Liver (tissue), 9 donors: ENCODE measurements around the gene LILRA2. TPM values are rescaled to one million over a fixed set of nuclear protein-coding genes. Genes with fewer than 3 reads are reported as not detected.

ENCODE experiments used
- DNase-seq: peaks from one replicate; pipeline ENCODE4 v3.0.0-alpha.2; 2017; ENCODE audit warnings: low spot score
- H3K27ac ChIP-seq, 2 donors: one replicate each; pipeline ENCODE4 v1.7.0; 2013; ENCODE audit warnings: inconsistent platforms in 2 of 2, low read length in 2 of 2, control low read depth in 1 of 2, low read depth in 1 of 2, mild to moderate bottlenecking in 1 of 2
- H3K27me3 ChIP-seq, 4 donors: one replicate each; pipeline versions ENCODE4 v1.6.1 to v1.7.0; 2013; ENCODE audit warnings: low read length in 3 of 4, inconsistent platforms in 1 of 4, mild to moderate bottlenecking in 1 of 4, moderate library complexity in 1 of 4; ENCODE audit not compliant: control insufficient read depth in 4 of 4, insufficient read depth in 4 of 4
- H3K36me3 ChIP-seq, 4 donors: one replicate each; pipeline versions ENCODE4 v1.6.1 to v1.7.0; 2013; ENCODE audit warnings: low read length in 3 of 4, mild to moderate bottlenecking in 3 of 4, low read depth in 1 of 4, moderate library complexity in 1 of 4; ENCODE audit not compliant: control insufficient read depth in 4 of 4, insufficient read depth in 3 of 4
- H3K4me1 ChIP-seq, 4 donors: one replicate each; pipeline versions ENCODE4 v1.6.1 to v1.7.0; 2013; ENCODE audit warnings: low read length in 3 of 4, mild to moderate bottlenecking in 3 of 4, moderate library complexity in 1 of 4; ENCODE audit not compliant: control insufficient read depth in 4 of 4, insufficient read depth in 4 of 4
- H3K4me3 ChIP-seq, 3 donors: one replicate each; pipeline versions ENCODE4 v1.6.1 to v1.7.0; 2013; ENCODE audit warnings: low read length in 3 of 3, control low read depth in 1 of 3, low read depth in 1 of 3, mild to moderate bottlenecking in 1 of 3
- H3K9ac ChIP-seq, 2 donors: one replicate each; pipeline ENCODE4 v1.7.0; 2013; ENCODE audit warnings: low read length in 2 of 2, mild to moderate bottlenecking in 2 of 2, moderate library complexity in 2 of 2, control low read depth in 1 of 2, low read depth in 1 of 2
- H3K9me3 ChIP-seq, 4 donors: one replicate each; pipeline versions ENCODE4 v1.6.1 to v1.7.0; 2013; ENCODE audit warnings: low read length in 3 of 4; ENCODE audit not compliant: control insufficient read depth in 4 of 4
- FOXA1 ChIP-seq: IDR thresholded peaks from 2 replicates; pipeline ENCODE4 v1.6.1; 2016; ENCODE audit warnings: antibody characterized with exemption
- FOXA2 ChIP-seq: IDR thresholded peaks from 2 replicates; pipeline ENCODE4 v1.6.1; 2016; ENCODE audit warnings: antibody characterized with exemption
- HNF4A ChIP-seq, 2 donors: conservative IDR thresholded peaks; 2 replicates each; pipeline ENCODE4 v1.6.1; 2016; ENCODE audit warnings: antibody characterized with exemption in 2 of 2, mild to moderate bottlenecking in 2 of 2
- HNF4G ChIP-seq: IDR thresholded peaks from 2 replicates; pipeline ENCODE4 v1.6.1; 2016; ENCODE audit warnings: antibody characterized with exemption
- JUND ChIP-seq, 2 donors: IDR thresholded peaks; 2 replicates each; pipeline ENCODE4 v1.6.1; 2016; ENCODE audit warnings: antibody characterized with exemption in 2 of 2
- RAD21 ChIP-seq, 2 donors: IDR thresholded peaks; 2 replicates each; pipeline ENCODE4 v1.6.1; 2016; ENCODE audit warnings: antibody characterized with exemption in 2 of 2, mild to moderate bottlenecking in 2 of 2
- RXRA ChIP-seq, 2 donors: IDR thresholded peaks; 2 replicates each; pipeline ENCODE4 v1.6.1; 2017 to 2018; ENCODE audit warnings: antibody characterized with exemption in 2 of 2, mild to moderate bottlenecking in 1 of 2
- SP1 ChIP-seq: IDR thresholded peaks from 2 replicates; pipeline ENCODE4 v1.6.1; 2018; ENCODE audit warnings: antibody characterized with exemption, mild to moderate bottlenecking
- YY1 ChIP-seq: IDR thresholded peaks from 2 replicates; pipeline ENCODE4 v1.6.1; 2016; ENCODE audit warnings: antibody characterized with exemption, mild to moderate bottlenecking
- WGBS: extraction: QIAGEN DNeasy Blood & Tissue Kit; methylation state at CpG from one replicate; pipeline ENCODE4 v1.1.7; 2013; 5-methylcytosine and 5-hydroxymethylcytosine counted together
- polyA plus RNA-seq, 2 donors: library from polyadenylated mRNA; stranded (reverse) in 1 of 2; unstranded in 1 of 2; fragments of 200-250 nt in 1 of 2; fragments of >200 nt in 1 of 2; fragmentation: Nextera tagmentation in 1 of 2; extraction: Ambion mirVana in 1 of 2; gene quantifications; one replicate each; pipeline versions ENCODE4 v1.2.1 to v1.2.3, GENCODE V29; 2013 to 2015
- total RNA-seq, 2 donors: library from RNA; depleted of rRNA; stranded (reverse); fragments of >200 nt; gene quantifications; one replicate each; pipeline ENCODE4 v1.2.3, GENCODE V29; 2014
- TF ChIP-seq, protein P1 (sequence below): IDR thresholded peaks from 2 replicates; pipeline ENCODE4 v1.6.1; 2016; ENCODE audit warnings: antibody characterized with exemption
- TF ChIP-seq, protein P2 (sequence below): fragments of 150-350 bp; IDR thresholded peaks from 2 replicates; pipeline ENCODE4 v1.5.1; 2017; ENCODE audit warnings: improper control_type of control experiment, low read depth, low read length; ENCODE audit not compliant: missing input control
- TF ChIP-seq, protein P3 (sequence below): IDR thresholded peaks from 2 replicates; pipeline ENCODE4 v1.6.1; 2016; ENCODE audit warnings: antibody characterized with exemption
- TF ChIP-seq, protein P4 (sequence below): IDR thresholded peaks from 2 replicates; pipeline ENCODE4 v1.6.1; 2016; ENCODE audit warnings: antibody characterized with exemption, mild to moderate bottlenecking
- TF ChIP-seq, protein P5 (sequence below): IDR thresholded peaks from 2 replicates; pipeline ENCODE4 v1.6.1; 2016; ENCODE audit warnings: antibody characterized with exemption
- donor health status: healthy.
- donor health status: healthy.
- donor health status: healthy.
- donor health status: healthy.
- donor health status: healthy.

LILRA2 gene
- total and polyA plus RNA-seq, 4 donors = 1.3 to 8.2 (median 4.1) TPM

DNA sequence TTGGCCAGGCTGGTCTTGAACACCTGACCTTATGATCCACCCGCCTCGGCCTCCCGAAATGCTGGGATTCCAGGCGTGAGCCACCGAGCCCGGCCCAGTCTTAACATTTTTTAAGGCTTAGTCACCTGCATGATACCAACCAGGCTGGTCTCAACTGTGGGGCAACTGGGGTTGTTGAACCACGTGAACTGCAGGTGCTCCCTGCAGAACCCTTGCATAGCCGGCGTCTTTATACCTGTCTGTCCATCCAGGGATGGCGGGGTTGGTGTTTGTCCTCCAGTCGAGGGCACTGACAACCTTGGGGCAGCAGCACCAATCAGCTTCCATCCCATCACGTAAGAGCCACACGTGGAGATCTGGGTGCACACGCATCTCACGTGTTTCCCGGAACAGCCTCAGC, 24.8 kb upstream of the LILRA2 start (continued):
- TF ChIP-seq, protein P1, sequence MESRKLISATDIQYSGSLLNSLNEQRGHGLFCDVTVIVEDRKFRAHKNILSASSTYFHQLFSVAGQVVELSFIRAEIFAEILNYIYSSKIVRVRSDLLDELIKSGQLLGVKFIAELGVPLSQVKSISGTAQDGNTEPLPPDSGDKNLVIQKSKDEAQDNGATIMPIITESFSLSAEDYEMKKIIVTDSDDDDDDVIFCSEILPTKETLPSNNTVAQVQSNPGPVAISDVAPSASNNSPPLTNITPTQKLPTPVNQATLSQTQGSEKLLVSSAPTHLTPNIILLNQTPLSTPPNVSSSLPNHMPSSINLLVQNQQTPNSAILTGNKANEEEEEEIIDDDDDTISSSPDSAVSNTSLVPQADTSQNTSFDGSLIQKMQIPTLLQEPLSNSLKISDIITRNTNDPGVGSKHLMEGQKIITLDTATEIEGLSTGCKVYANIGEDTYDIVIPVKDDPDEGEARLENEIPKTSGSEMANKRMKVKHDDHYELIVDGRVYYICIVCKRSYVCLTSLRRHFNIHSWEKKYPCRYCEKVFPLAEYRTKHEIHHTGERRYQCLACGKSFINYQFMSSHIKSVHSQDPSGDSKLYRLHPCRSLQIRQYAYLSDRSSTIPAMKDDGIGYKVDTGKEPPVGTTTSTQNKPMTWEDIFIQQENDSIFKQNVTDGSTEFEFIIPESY = no peak
- TF ChIP-seq JUND (IDR thresholded peaks at IDR 0.05) = no peak
- TF ChIP-seq FOXA1 = no peak
- TF ChIP-seq, protein P2, sequence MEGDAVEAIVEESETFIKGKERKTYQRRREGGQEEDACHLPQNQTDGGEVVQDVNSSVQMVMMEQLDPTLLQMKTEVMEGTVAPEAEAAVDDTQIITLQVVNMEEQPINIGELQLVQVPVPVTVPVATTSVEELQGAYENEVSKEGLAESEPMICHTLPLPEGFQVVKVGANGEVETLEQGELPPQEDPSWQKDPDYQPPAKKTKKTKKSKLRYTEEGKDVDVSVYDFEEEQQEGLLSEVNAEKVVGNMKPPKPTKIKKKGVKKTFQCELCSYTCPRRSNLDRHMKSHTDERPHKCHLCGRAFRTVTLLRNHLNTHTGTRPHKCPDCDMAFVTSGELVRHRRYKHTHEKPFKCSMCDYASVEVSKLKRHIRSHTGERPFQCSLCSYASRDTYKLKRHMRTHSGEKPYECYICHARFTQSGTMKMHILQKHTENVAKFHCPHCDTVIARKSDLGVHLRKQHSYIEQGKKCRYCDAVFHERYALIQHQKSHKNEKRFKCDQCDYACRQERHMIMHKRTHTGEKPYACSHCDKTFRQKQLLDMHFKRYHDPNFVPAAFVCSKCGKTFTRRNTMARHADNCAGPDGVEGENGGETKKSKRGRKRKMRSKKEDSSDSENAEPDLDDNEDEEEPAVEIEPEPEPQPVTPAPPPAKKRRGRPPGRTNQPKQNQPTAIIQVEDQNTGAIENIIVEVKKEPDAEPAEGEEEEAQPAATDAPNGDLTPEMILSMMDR = no peak
- no peak for TF ChIP-seq RAD21 (IDR thresholded peaks at IDR 0.05)
- no peak for TF ChIP-seq YY1

DNA sequence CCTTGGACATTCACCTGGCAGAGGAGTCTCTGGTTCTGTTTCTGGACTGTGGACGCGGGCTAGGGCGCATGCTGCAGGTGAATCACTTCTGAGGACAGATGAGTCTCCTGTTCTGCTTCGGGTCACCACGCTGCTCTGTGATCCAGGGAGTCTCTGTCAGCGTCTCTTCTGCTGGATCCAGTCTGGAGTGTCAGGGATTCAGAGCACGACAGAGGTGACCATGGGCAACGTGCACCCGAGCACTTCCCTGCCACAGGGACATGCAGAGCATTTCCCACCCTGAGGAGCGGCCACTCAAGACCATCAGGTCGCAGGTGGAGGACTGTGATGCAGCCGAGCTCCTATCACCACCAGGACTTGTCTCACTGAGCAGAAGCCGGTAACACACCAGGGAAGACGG, 24.4 kb upstream of the LILRA2 start:
- TF ChIP-seq FOXA1 (no peak), HNF4G (no peak), RXRA (IDR thresholded peaks at IDR 0.05) (no peak), FOXA2 (no peak), RAD21 (IDR thresholded peaks at IDR 0.05) (no peak), SP1 (no peak), HNF4A (conservative IDR thresholded peaks at IDR 0.05) (no peak), JUND (IDR thresholded peaks at IDR 0.05) (no peak)
- TF ChIP-seq, protein P3, sequence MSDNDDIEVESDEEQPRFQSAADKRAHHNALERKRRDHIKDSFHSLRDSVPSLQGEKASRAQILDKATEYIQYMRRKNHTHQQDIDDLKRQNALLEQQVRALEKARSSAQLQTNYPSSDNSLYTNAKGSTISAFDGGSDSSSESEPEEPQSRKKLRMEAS = no peak
- TF ChIP-seq, protein P1 = no peak
- TF ChIP-seq, protein P2 = no peak
- TF ChIP-seq, protein P4, sequence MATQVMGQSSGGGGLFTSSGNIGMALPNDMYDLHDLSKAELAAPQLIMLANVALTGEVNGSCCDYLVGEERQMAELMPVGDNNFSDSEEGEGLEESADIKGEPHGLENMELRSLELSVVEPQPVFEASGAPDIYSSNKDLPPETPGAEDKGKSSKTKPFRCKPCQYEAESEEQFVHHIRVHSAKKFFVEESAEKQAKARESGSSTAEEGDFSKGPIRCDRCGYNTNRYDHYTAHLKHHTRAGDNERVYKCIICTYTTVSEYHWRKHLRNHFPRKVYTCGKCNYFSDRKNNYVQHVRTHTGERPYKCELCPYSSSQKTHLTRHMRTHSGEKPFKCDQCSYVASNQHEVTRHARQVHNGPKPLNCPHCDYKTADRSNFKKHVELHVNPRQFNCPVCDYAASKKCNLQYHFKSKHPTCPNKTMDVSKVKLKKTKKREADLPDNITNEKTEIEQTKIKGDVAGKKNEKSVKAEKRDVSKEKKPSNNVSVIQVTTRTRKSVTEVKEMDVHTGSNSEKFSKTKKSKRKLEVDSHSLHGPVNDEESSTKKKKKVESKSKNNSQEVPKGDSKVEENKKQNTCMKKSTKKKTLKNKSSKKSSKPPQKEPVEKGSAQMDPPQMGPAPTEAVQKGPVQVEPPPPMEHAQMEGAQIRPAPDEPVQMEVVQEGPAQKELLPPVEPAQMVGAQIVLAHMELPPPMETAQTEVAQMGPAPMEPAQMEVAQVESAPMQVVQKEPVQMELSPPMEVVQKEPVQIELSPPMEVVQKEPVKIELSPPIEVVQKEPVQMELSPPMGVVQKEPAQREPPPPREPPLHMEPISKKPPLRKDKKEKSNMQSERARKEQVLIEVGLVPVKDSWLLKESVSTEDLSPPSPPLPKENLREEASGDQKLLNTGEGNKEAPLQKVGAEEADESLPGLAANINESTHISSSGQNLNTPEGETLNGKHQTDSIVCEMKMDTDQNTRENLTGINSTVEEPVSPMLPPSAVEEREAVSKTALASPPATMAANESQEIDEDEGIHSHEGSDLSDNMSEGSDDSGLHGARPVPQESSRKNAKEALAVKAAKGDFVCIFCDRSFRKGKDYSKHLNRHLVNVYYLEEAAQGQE = no peak
- TF ChIP-seq, protein P5, sequence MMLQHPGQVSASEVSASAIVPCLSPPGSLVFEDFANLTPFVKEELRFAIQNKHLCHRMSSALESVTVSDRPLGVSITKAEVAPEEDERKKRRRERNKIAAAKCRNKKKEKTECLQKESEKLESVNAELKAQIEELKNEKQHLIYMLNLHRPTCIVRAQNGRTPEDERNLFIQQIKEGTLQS = no peak
- Histone ChIP-seq H3K27me3 (no peaks in the 10 kb centered on the region), H3K27ac (no peak overlapping the region), H3K4me1 (no peaks in the 10 kb centered on the region), H3K9ac (no peak overlapping the region), H3K4me3 (no peak overlapping the region), H3K36me3 (no peaks in the 10 kb centered on the region), H3K9me3 (no peaks in the 10 kb centered on the region)
- no peak for DNase-seq
- 78% methylated on average over 14 of the region's 14 CpGs for WGBS
